Transverse colon (tissue), 4 donors: ENCODE measurements around the gene IL15RA.

Experiments
- POLR2AphosphoS5 ChIP-seq, 3 donors: sonication (generic); formaldehyde crosslinking; IDR thresholded peaks; one replicate each; pipeline ENCODE4 v1.6.1; 2016; ENCODE audit warnings: antibody characterized with exemption in 3 of 3
- TF ChIP-seq, protein P1 (sequence below), 5 experiments: fragments of 200-600 bp in 3 of 5; fragments of 450-650 bp in 2 of 5; sonication (generic) in 3 of 5; IDR thresholded peaks; 1 replicate in 2 of 5; 2 replicates in 3 of 5; pipeline ENCODE4 v1.5.1; 2016 to 2017; ENCODE audit warnings: antibody characterized with exemption in 5 of 5, inconsistent platforms in 3 of 5, mild to moderate bottlenecking in 2 of 5, moderate library complexity in 1 of 5

DNA sequence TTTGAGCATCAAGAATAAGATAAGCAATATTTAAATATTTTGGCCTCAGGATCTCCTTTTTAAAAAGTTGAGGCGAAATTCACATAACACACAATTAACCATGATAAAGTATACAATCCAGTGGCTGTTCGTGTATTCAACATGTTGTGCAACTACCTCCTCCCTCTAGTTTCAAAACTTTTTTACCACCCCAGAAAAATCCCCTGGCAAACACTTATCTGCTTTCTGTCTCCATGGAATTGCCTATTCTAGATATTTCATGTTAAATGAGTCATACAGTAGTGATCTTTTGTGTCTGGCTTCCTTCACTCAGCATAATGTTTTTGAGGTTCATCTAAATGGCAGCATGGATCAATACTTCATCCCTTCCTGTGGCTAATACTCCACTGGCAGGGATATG is 31.8 kb upstream of the IL15RA start:
- TF ChIP-seq, protein P1, sequence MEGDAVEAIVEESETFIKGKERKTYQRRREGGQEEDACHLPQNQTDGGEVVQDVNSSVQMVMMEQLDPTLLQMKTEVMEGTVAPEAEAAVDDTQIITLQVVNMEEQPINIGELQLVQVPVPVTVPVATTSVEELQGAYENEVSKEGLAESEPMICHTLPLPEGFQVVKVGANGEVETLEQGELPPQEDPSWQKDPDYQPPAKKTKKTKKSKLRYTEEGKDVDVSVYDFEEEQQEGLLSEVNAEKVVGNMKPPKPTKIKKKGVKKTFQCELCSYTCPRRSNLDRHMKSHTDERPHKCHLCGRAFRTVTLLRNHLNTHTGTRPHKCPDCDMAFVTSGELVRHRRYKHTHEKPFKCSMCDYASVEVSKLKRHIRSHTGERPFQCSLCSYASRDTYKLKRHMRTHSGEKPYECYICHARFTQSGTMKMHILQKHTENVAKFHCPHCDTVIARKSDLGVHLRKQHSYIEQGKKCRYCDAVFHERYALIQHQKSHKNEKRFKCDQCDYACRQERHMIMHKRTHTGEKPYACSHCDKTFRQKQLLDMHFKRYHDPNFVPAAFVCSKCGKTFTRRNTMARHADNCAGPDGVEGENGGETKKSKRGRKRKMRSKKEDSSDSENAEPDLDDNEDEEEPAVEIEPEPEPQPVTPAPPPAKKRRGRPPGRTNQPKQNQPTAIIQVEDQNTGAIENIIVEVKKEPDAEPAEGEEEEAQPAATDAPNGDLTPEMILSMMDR (IDR thresholded peaks at IDR 0.05), result no peak
- no peak for TF ChIP-seq POLR2AphosphoS5 (IDR thresholded peaks at IDR 0.05)
